Neural cell (in vitro differentiated cells): Measurements from ENCODE around the gene DHFR. TPM values are rescaled to one million over a fixed set of nuclear protein-coding genes. Genes with fewer than 3 reads are reported as not detected.

Experiments
- H2AFZ ChIP-seq: fragments of 200-600, 300-800 bp; sonication (generic), shearing (Covaris generic); 2 replicates; pipeline ENCODE4 v1.6.0; 2014; ENCODE audit warnings: low read depth, mild to moderate bottlenecking, antibody characterized with exemption, low read length, moderate library complexity
- H3F3A ChIP-seq: fragments of 200-600 bp; shearing (Covaris generic); 2 replicates; pipeline ENCODE4 v1.6.1; 2016; ENCODE audit warnings: mild to moderate bottlenecking, moderate library complexity, mixed read lengths, antibody characterized with exemption, low read length; ENCODE audit not compliant: insufficient read depth, poor library complexity, severe bottlenecking
- H3K27ac ChIP-seq: fragments of 200-600, 300-800 bp; sonication (generic), shearing (Covaris generic); 2 replicates; pipeline ENCODE4 v1.5.1; 2014; ENCODE audit warnings: mild to moderate bottlenecking, low read length, moderate library complexity
- H3K27me3 ChIP-seq: fragments of 300-800, 200-600 bp; sonication (generic), shearing (Covaris generic); 2 replicates; pipeline ENCODE4 v1.6.0; 2014; ENCODE audit warnings: mild to moderate bottlenecking, low read depth, low read length, moderate library complexity; ENCODE audit not compliant: insufficient read depth
- H3K36me3 ChIP-seq: fragments of 300-800, 200-600 bp; sonication (generic), shearing (Covaris generic); 2 replicates; pipeline ENCODE4 v1.5.1; 2014; ENCODE audit warnings: mild to moderate bottlenecking, antibody characterized with exemption, low read length, moderate library complexity; ENCODE audit not compliant: insufficient read depth
- H3K4me2 ChIP-seq: fragments of 300-800, 200-600 bp; sonication (generic), shearing (Covaris generic); 2 replicates; pipeline ENCODE4 v1.6.0; 2014; ENCODE audit warnings: mild to moderate bottlenecking, low read length
- H3K4me3 ChIP-seq: fragments of 300-800, 200-600 bp; sonication (generic), shearing (Covaris generic); 2 replicates; pipeline ENCODE4 v1.5.1; 2014; ENCODE audit warnings: mild to moderate bottlenecking, low read length, moderate library complexity
- H3K79me2 ChIP-seq: fragments of 200-600 bp; shearing (Covaris generic); replicated peaks from 2 replicates; pipeline ENCODE4 v1.6.0; 2014; ENCODE audit warnings: mild to moderate bottlenecking, low read length, moderate library complexity; ENCODE audit not compliant: insufficient read depth
- H3K9ac ChIP-seq: fragments of 300-800, 200-600 bp; sonication (generic), shearing (Covaris generic); 2 replicates; pipeline ENCODE4 v1.6.1; 2016; ENCODE audit warnings: mild to moderate bottlenecking, low read length, mixed read lengths
- H3K9me2 ChIP-seq: fragments of 200-600 bp; shearing (Covaris generic); 2 replicates; pipeline ENCODE4 v1.6.1; 2016; ENCODE audit warnings: mild to moderate bottlenecking, low read length, mixed read lengths; ENCODE audit not compliant: insufficient read depth
- H3K9me3 ChIP-seq: fragments of 200-600, 300-800 bp; sonication (generic), shearing (Covaris generic); 2 replicates; pipeline ENCODE4 v1.6.1; 2016; ENCODE audit warnings: mild to moderate bottlenecking, mixed run types, low read length, moderate library complexity, mixed read lengths
- H4K20me1 ChIP-seq: fragments of 200-600 bp; shearing (Covaris generic); 2 replicates; pipeline ENCODE4 v1.6.1; 2016; ENCODE audit warnings: mild to moderate bottlenecking, mixed run types; ENCODE audit not compliant: insufficient read depth
- CTCF ChIP-seq: fragments of 450-650 bp; IDR thresholded peaks from 2 replicates; pipeline ENCODE4 v1.5.1; 2014; ENCODE audit warnings: antibody characterized with exemption, mild to moderate bottlenecking, moderate library complexity; ENCODE audit not compliant: poor library complexity, severe bottlenecking
- EP300 ChIP-seq: fragments of 450-650 bp; conservative IDR thresholded peaks from 2 replicates; pipeline ENCODE4 v1.6.1; 2014; ENCODE audit warnings: antibody characterized with exemption, mild to moderate bottlenecking, moderate library complexity; ENCODE audit not compliant: poor library complexity, severe bottlenecking
- EZH2 ChIP-seq: fragments of 200-600, 300-800 bp; shearing (Covaris generic), sonication (generic); IDR thresholded peaks from 2 replicates; pipeline ENCODE4 v1.6.1; 2014; ENCODE audit warnings: antibody characterized with exemption, low read length, borderline replicate concordance, mild to moderate bottlenecking; ENCODE audit not compliant: insufficient read depth, poor library complexity, severe bottlenecking
- MXI1 ChIP-seq: fragments of 450-650 bp; conservative IDR thresholded peaks from 2 replicates; pipeline ENCODE4 v1.6.1; 2014; ENCODE audit warnings: antibody characterized with exemption, mild to moderate bottlenecking; ENCODE audit not compliant: poor library complexity, severe bottlenecking
- POLR2AphosphoS5 ChIP-seq: IDR thresholded peaks from 2 replicates; pipeline ENCODE4 v1.6.1; 2012
- RAD21 ChIP-seq: fragments of 450-650 bp; conservative IDR thresholded peaks from 2 replicates; pipeline ENCODE4 v1.6.1; 2014; ENCODE audit warnings: antibody characterized with exemption, mild to moderate bottlenecking, moderate library complexity
- REST ChIP-seq: IDR thresholded peaks from 2 replicates; pipeline ENCODE4 v1.6.1; 2012; ENCODE audit warnings: borderline replicate concordance
- SMC3 ChIP-seq: fragments of 450-650 bp; conservative IDR thresholded peaks from 2 replicates; pipeline ENCODE4 v1.6.1; 2014; ENCODE audit warnings: antibody characterized with exemption, mild to moderate bottlenecking, moderate library complexity; ENCODE audit not compliant: poor library complexity
- TAF1 ChIP-seq: IDR thresholded peaks from 2 replicates; pipeline ENCODE4 v1.6.1; 2012; ENCODE audit warnings: low read depth
- polyA plus RNA-seq: library from polyadenylated mRNA; depleted of rRNA; stranded (reverse); fragments of >200 nt; gene quantifications from 2 replicates; pipeline ENCODE4 v1.2.3, GENCODE V29; 2014

Gene DHFR
- polyA plus RNA-seq, 1 donor from 2014 or later, result 21.2 TPM

GRCh38 chr5:80697100-80697499 is 42.3 kb upstream of the DHFR start:
- TF ChIP-seq EP300 (no peak), RAD21 (no peak), REST (no peak), SMC3 (no peak), EZH2 (no peak), TAF1 (no peak), CTCF (no peak), POLR2AphosphoS5 (no peak), MXI1 (no peak)
- no peaks in the 10 kb centered on the region for H3K27me3 ChIP-seq

GRCh38 chr5:80696450-80696849 is 41.7 kb upstream of the DHFR start:
- TF ChIP-seq POLR2AphosphoS5, result no peak
- TF ChIP-seq MXI1, result no peak
- no peak for TF ChIP-seq RAD21
- no peak for TF ChIP-seq REST
- no peak for TF ChIP-seq EZH2
- TF ChIP-seq CTCF, result no peak
- TF ChIP-seq TAF1, result no peak
- no peak for TF ChIP-seq SMC3
- TF ChIP-seq EP300, result no peak
- no peaks in the 10 kb centered on the region for H3K79me2 ChIP-seq
- no peak overlapping the region for H3K9ac ChIP-seq
- no peaks in the 10 kb centered on the region for H4K20me1 ChIP-seq
- no peaks in the 10 kb centered on the region for H3K9me2 ChIP-seq
- no peaks in the 10 kb centered on the region for H3F3A ChIP-seq
- no peak overlapping the region for H3K4me2 ChIP-seq
- H3K27me3 ChIP-seq, result no peaks in the 10 kb centered on the region
- no peak overlapping the region for H3K27ac ChIP-seq
- H3K36me3 ChIP-seq, result no peaks in the 10 kb centered on the region
- H3K4me3 ChIP-seq, result no peak overlapping the region
- H2AFZ ChIP-seq, result no peak overlapping the region
- no peaks in the 10 kb centered on the region for H3K9me3 ChIP-seq

More at GRCh38 chr5:80697100-80697499, 42.3 kb upstream of the DHFR start:
- H4K20me1 ChIP-seq, result no peaks in the 10 kb centered on the region
- H3K9ac ChIP-seq, result no peak overlapping the region
- H2AFZ ChIP-seq, result no peak overlapping the region
- no peaks in the 10 kb centered on the region for H3K36me3 ChIP-seq
- H3K9me2 ChIP-seq, result no peaks in the 10 kb centered on the region
- H3K4me3 ChIP-seq, result no peak overlapping the region
- no peaks in the 10 kb centered on the region for H3F3A ChIP-seq
- H3K27ac ChIP-seq, result no peak overlapping the region
- no peaks in the 10 kb centered on the region for H3K79me2 ChIP-seq
- no peak overlapping the region for H3K4me2 ChIP-seq
- no peaks in the 10 kb centered on the region for H3K9me3 ChIP-seq
